GM12865 (cell line): ENCODE measurements around the gene TMEM147.
"Not testable (repeated sequence)": the region's sequence is repeated elsewhere in the genome, so short reads cannot be mapped to it uniquely, and the experiment has no call there.

Source experiments
- DNase-seq: peaks from one replicate; pipeline ENCODE4 v3.0.0; 2010; ENCODE audit warnings: low read depth
- H3K4me3 ChIP-seq: 2 replicates; pipeline ENCODE4 v1.5.1; 2011; ENCODE audit warnings: mild to moderate bottlenecking, low read depth, low read length, control low read depth
- TF ChIP-seq, protein P1 (sequence below): IDR thresholded peaks from 2 replicates; pipeline ENCODE4 v1.5.1; 2011; ENCODE audit warnings: low read length, control low read depth, low read depth, inconsistent platforms; ENCODE audit not compliant: insufficient read depth; ENCODE audit errors: missing control alignments

Gene TMEM147

DNA sequence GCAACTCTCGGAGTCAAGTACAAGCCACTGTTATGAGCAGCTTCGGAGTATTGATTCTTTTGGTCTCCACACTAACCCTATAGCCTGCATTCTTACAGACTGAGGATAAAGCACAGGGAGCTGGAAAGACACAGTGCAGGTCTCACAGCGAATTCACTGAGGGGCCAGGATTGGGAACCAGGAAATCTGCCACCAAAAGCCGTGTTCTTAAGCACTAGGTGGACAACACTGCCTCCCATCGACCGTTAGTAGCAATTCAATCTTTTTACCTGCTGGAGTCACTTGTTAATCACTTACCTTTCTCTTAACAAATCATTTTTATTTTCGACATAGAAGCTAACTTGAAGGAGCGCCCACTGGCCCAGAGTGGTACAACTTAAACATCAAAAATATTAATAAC is 46.8 kb downstream of the TMEM147 start:
- TF ChIP-seq, protein P1, sequence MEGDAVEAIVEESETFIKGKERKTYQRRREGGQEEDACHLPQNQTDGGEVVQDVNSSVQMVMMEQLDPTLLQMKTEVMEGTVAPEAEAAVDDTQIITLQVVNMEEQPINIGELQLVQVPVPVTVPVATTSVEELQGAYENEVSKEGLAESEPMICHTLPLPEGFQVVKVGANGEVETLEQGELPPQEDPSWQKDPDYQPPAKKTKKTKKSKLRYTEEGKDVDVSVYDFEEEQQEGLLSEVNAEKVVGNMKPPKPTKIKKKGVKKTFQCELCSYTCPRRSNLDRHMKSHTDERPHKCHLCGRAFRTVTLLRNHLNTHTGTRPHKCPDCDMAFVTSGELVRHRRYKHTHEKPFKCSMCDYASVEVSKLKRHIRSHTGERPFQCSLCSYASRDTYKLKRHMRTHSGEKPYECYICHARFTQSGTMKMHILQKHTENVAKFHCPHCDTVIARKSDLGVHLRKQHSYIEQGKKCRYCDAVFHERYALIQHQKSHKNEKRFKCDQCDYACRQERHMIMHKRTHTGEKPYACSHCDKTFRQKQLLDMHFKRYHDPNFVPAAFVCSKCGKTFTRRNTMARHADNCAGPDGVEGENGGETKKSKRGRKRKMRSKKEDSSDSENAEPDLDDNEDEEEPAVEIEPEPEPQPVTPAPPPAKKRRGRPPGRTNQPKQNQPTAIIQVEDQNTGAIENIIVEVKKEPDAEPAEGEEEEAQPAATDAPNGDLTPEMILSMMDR: peak; percentile 68
- peak; percentile 76 for DNase-seq
- no peak overlapping the region for H3K4me3 ChIP-seq

DNA sequence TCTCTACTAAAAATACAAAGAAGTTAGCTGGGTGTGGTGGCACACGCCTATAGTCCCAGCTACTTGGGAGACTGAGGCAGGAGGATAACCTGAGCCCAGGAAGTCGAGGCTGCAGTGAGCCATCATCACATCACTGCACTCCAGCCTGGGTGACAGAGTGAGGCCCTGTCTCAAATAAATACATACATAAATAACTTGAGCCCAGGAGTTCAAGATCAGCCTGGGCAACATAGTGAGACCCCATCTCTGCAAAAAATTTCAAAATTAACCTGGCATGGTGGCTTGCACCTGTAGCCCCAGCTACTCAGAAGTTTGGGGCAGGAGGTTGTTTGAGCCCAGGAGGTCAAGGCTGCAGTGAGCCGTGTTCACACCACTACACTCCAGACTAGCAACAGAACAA is 49.6 kb downstream of the TMEM147 start:
- not testable (repeated sequence) for DNase-seq, H3K4me3 ChIP-seq

DNA sequence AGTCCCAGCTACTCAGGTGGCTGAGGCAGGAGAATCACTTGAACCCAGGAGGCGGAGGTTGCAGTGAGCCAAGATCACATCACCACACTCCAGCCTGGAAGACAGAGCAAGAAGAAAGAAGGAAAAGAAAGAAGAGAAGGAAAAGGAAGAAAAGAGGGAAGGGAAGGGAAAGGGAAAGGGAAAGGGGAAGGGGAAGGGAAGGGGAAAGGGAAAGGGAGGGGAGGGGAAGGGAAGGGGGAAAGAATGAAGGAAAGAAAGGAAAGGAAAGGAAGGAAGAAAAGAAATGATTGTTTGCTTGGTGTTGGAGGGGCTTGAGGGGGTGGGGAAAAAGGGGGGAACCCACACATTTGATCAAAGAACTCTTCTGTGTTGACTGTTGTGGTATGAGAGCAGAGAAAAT is 50.5 kb downstream of the TMEM147 start:
- H3K4me3 ChIP-seq: no peak overlapping the region
- TF ChIP-seq, protein P1: no peak
- DNase-seq: no peak

DNA sequence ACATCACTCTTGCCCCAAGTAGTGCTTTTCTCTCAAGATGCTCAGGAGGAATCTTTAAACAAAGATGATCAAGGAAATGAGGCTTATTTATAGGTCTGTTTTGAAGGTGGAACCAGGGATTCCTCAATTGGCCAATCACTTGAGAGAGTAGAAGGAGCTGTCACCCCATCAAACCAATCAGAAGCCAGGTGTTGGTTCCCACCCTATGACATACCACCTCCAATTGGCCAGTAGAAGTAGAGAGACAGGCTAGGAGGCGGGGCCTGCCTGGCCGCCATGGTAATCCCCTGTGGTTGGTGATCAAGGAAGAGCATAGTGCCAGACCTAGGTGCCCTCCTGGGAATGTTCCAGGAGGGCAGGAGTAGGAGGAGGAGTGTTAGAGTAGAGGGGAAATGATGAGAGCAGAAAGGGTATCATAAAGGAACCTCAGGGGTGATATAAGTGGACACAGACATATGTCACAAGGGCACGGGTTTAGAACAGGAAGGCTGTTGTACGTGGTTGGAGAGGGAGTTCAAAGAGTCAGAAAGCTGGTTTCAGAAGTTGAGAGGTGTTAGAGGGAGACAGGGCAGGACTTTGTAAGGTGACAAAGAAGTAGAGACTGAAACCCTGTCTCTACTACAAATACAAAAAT is 51.1 kb downstream of the TMEM147 start:
- TF ChIP-seq, protein P1: no peak
- peak; percentile 87 for DNase-seq
- no peak overlapping the region for H3K4me3 ChIP-seq
